ENCODE data around the gene PSMD4.

DNA sequence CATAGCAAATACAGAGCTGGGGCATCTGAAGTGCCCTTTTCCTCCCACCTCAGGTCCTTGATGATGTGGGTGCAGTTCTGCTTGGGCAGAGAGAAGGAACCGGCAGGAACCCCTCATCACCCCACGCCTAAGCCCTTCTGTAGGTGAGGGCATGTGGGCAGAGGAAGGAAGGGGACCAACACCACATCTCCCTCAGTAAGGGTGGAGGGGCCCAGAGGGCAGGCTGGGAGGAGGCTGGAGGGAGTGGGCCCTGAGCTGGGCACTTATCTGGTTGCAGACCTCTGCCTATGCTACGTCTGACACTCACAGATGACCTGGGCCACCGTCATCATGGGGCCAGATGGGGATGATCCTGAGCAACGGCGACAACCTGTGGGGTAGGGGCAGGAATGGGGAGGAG is 38.6 kb downstream of the PSMD4 start:
- TF ChIP-seq, protein P1, sequence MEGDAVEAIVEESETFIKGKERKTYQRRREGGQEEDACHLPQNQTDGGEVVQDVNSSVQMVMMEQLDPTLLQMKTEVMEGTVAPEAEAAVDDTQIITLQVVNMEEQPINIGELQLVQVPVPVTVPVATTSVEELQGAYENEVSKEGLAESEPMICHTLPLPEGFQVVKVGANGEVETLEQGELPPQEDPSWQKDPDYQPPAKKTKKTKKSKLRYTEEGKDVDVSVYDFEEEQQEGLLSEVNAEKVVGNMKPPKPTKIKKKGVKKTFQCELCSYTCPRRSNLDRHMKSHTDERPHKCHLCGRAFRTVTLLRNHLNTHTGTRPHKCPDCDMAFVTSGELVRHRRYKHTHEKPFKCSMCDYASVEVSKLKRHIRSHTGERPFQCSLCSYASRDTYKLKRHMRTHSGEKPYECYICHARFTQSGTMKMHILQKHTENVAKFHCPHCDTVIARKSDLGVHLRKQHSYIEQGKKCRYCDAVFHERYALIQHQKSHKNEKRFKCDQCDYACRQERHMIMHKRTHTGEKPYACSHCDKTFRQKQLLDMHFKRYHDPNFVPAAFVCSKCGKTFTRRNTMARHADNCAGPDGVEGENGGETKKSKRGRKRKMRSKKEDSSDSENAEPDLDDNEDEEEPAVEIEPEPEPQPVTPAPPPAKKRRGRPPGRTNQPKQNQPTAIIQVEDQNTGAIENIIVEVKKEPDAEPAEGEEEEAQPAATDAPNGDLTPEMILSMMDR (conservative IDR thresholded peaks at IDR 0.05 in 1 of 2, IDR thresholded peaks at IDR 0.05 in 1 of 2; ENCODE audit: extremely low read depth in 1 of 2, insufficient read depth in 1 of 2, low read depth in 1 of 2, low read length in 2 of 2), result no peak
- no peak for TF ChIP-seq EZH2 (IDR thresholded peaks at IDR 0.05; ENCODE audit: borderline replicate concordance, low read length)

All from mammary epithelial cell (primary cell).